IMR-90 (cell line): ENCODE data around the gene ABCC3. TPM values are rescaled to one million over a fixed set of nuclear protein-coding genes. Genes with fewer than 3 reads are reported as not detected.
A peak's percentile ranks its signal among the peaks of the same experiment; 100 is the strongest.

ENCODE experiments used
- ATAC-seq: fragments of 200-7000 bp; cut with Tn5 transposase; 2 replicates; pipeline ENCODE4 v1.9.1; 2020; ENCODE audit warnings: low read depth, mild to moderate bottlenecking, moderate library complexity
- BruUV-seq: library from RNA; stranded (reverse); fragments of 400-500 nt; replicated peaks from 2 replicates; lab custom pipeline; 2021; lab: Mats Ljungman, UMichigan
- CTCF ChIA-PET: fragments of 300-600 bp; formaldehyde crosslinking; extraction: SDS; loops from one replicate; lab custom pipeline; 2021; ENCODE audit warnings: antibody characterized with exemption; lab: Yijun Ruan, JAX
- POLR2A ChIA-PET: fragments of 300-600 bp; sonication (Branson Sonifier 250); formaldehyde crosslinking; loops from one replicate; lab custom pipeline; 2022; ENCODE audit warnings: antibody characterized with exemption; ENCODE audit not compliant: unreplicated experiment; lab: Charles Lee
- DNase-seq: peaks from one replicate; pipeline ENCODE4 v3.0.0; 2013
- H2AFZ ChIP-seq: replicated peaks from 2 replicates; pipeline ENCODE3; 2013; ENCODE audit warnings: low read length, mild to moderate bottlenecking; ENCODE audit not compliant: poor library complexity
- H2AK5ac ChIP-seq: 2 replicates; pipeline ENCODE4 v1.6.1; 2013; ENCODE audit warnings: low read depth, low read length, inconsistent platforms
- H2AK9ac ChIP-seq: replicated peaks from 2 replicates; pipeline ENCODE3; 2013; ENCODE audit warnings: mild to moderate bottlenecking, low read depth, low read length, moderate library complexity; ENCODE audit not compliant: poor library complexity
- H2BK120ac ChIP-seq: 2 replicates; pipeline ENCODE4 v1.6.1; 2013; ENCODE audit warnings: low read depth, low read length, inconsistent platforms
- H2BK15ac ChIP-seq: 3 replicates; pipeline ENCODE4 v1.6.1; 2013; ENCODE audit warnings: low read depth, low read length, inconsistent platforms
- H2BK20ac ChIP-seq: 2 replicates; pipeline ENCODE4 v1.6.1; 2013; ENCODE audit warnings: low read depth, mild to moderate bottlenecking, inconsistent platforms, low read length, moderate library complexity
- H2BK5ac ChIP-seq: 2 replicates; pipeline ENCODE4 v1.6.1; 2013; ENCODE audit warnings: mild to moderate bottlenecking, low read depth, low read length, inconsistent platforms; ENCODE audit not compliant: poor library complexity, severe bottlenecking
- H3K14ac ChIP-seq: replicated peaks from 2 replicates; pipeline ENCODE4 v1.6.1; 2013; ENCODE audit warnings: low read depth, low read length, inconsistent platforms
- H3K18ac ChIP-seq: 2 replicates; pipeline ENCODE4 v1.6.1; 2013; ENCODE audit warnings: low read depth, low read length, control low read depth
- H3K23ac ChIP-seq: 2 replicates; pipeline ENCODE4 v1.6.1; 2013; ENCODE audit warnings: low read depth, low read length, inconsistent platforms
- H3K27ac ChIP-seq: 2 replicates; pipeline ENCODE4 v1.5.1; 2013; ENCODE audit warnings: mild to moderate bottlenecking, control low read depth, low read length; ENCODE audit not compliant: insufficient read depth
- H3K27me3 ChIP-seq: 2 replicates; pipeline ENCODE4 v1.6.1; 2013; ENCODE audit warnings: low read length; ENCODE audit not compliant: control insufficient read depth, insufficient read depth
- H3K36me3 ChIP-seq: 2 replicates; pipeline ENCODE4 v1.6.1; 2013; ENCODE audit warnings: low read length, mixed read lengths; ENCODE audit not compliant: control insufficient read depth, insufficient read depth
- H3K4ac ChIP-seq: 2 replicates; pipeline ENCODE4 v1.6.1; 2013; ENCODE audit warnings: low read depth, low read length, inconsistent platforms
- H3K4me1 ChIP-seq: 2 replicates; pipeline ENCODE4 v1.6.1; 2013; ENCODE audit warnings: low read length, mixed read lengths; ENCODE audit not compliant: control insufficient read depth, insufficient read depth
- H3K4me2 ChIP-seq: 2 replicates; pipeline ENCODE4 v1.6.1; 2013; ENCODE audit warnings: low read depth, mild to moderate bottlenecking, control low read depth, low read length, moderate library complexity
- H3K4me3 ChIP-seq: 2 replicates; pipeline ENCODE4 v1.5.1; 2013; ENCODE audit warnings: low read depth, mild to moderate bottlenecking, control low read depth, low read length, moderate library complexity; ENCODE audit not compliant: insufficient read depth
- H3K56ac ChIP-seq: 2 replicates; pipeline ENCODE4 v1.6.1; 2013; ENCODE audit warnings: low read length, inconsistent platforms; ENCODE audit not compliant: insufficient read depth; ENCODE audit errors: extremely low read depth
- H3K79me1 ChIP-seq, 2 experiments: 2 replicates each; pipeline ENCODE4 v1.6.1; 2013; ENCODE audit warnings: low read length in 2 of 2, inconsistent platforms in 1 of 2, low read depth in 1 of 2
- H3K9ac ChIP-seq: 2 replicates; pipeline ENCODE4 v1.6.1; 2013; ENCODE audit warnings: low read depth, low read length, control low read depth
- H3K9me1 ChIP-seq: 2 replicates; pipeline ENCODE4 v1.6.1; 2013; ENCODE audit warnings: low read length, inconsistent platforms; ENCODE audit not compliant: insufficient read depth
- H3K9me3 ChIP-seq: 2 replicates; pipeline ENCODE4 v1.6.1; 2013; ENCODE audit warnings: low read length; ENCODE audit not compliant: control insufficient read depth, insufficient read depth
- H4K20me1 ChIP-seq: 2 replicates; pipeline ENCODE4 v1.6.1; 2013; ENCODE audit warnings: low read length, inconsistent platforms; ENCODE audit not compliant: insufficient read depth
- H4K5ac ChIP-seq: 2 replicates; pipeline ENCODE4 v1.6.1; 2013; ENCODE audit warnings: mild to moderate bottlenecking, low read depth, low read length, control low read depth
- H4K8ac ChIP-seq, 2 experiments: 2 replicates each; pipeline ENCODE4 v1.6.1; 2013; ENCODE audit warnings: low read depth in 2 of 2, low read length in 2 of 2, control low read depth in 1 of 2, inconsistent platforms in 1 of 2
- H4K91ac ChIP-seq: 2 replicates; pipeline ENCODE4 v1.6.1; 2013; ENCODE audit warnings: low read depth, low read length, inconsistent platforms; ENCODE audit not compliant: insufficient read depth
- BHLHE40 ChIP-seq: fragments of 150-350 bp; IDR thresholded peaks from 2 replicates; pipeline ENCODE4 v1.6.1; 2016; ENCODE audit warnings: mild to moderate bottlenecking, low read depth, low read length
- CTCF ChIP-seq: conservative IDR thresholded peaks from 2 replicates; pipeline ENCODE4 v1.5.1; 2012; ENCODE audit warnings: mild to moderate bottlenecking, low read depth, low read length, improper control_type of control experiment
- MAZ ChIP-seq: IDR thresholded peaks from 2 replicates; pipeline ENCODE4 v1.6.1; 2012; ENCODE audit warnings: low read depth, mild to moderate bottlenecking, low read length, improper control_type of control experiment, moderate library complexity, borderline replicate concordance
- NFE2L2 ChIP-seq: fragments of 150-350 bp; IDR thresholded peaks from 2 replicates; pipeline ENCODE4 v1.6.1; 2016; ENCODE audit warnings: low read depth, mild to moderate bottlenecking, low read length
- POLR2A ChIP-seq: IDR thresholded peaks from 2 replicates; pipeline ENCODE4 v1.6.1; 2012; ENCODE audit warnings: mild to moderate bottlenecking, low read depth, low read length
- RAD21 ChIP-seq: IDR thresholded peaks from 2 replicates; pipeline ENCODE4 v1.6.1; 2012; ENCODE audit warnings: low read length, improper control_type of control experiment
- RCOR1 ChIP-seq: IDR thresholded peaks from 2 replicates; pipeline ENCODE4 v1.6.1; 2012; ENCODE audit warnings: mild to moderate bottlenecking, low read length, improper control_type of control experiment; ENCODE audit not compliant: insufficient replicate concordance
- RFX5 ChIP-seq: IDR thresholded peaks from 2 replicates; pipeline ENCODE4 v1.8.0; 2012; ENCODE audit warnings: low read depth, mild to moderate bottlenecking, low read length, moderate library complexity
- SMC3 ChIP-seq: fragments of 150-350 bp; IDR thresholded peaks from 2 replicates; pipeline ENCODE4 v1.6.1; 2016; ENCODE audit warnings: low read depth, mild to moderate bottlenecking, antibody characterized with exemption, low read length, moderate library complexity
- USF2 ChIP-seq: fragments of 150-350 bp; IDR thresholded peaks from 2 replicates; pipeline ENCODE4 v1.6.1; 2017; ENCODE audit warnings: mild to moderate bottlenecking, antibody characterized with exemption, low read length, low read depth
- WGBS, 2 experiments: methylation state at CpG; one replicate each; pipeline versions ENCODE4 v1.1.5 to v1.1.7; 2013; ENCODE audit warnings: missing lambda C conversion rate in 2 of 2; ENCODE audit not compliant: insufficient read length in 1 of 2; ENCODE audit errors: extremely low coverage in 2 of 2; 5-methylcytosine and 5-hydroxymethylcytosine counted together
- dilution Hi-C: fragments of 300-500 bp; cut with HindIII; formaldehyde crosslinking; loops from one replicate; pipeline ENCODE4 v1.14.3; 2018; ENCODE audit warnings: low sequenced_read_pairs; ENCODE audit not compliant: unreplicated experiment
- in situ Hi-C: fragments of 300-500 bp; cut with MboI; formaldehyde crosslinking; loops from 3 replicates; pipeline ENCODE4 v1.14.3; 2019; ENCODE audit warnings: low sequenced_read_pairs, inconsistent platforms, mixed read lengths
- intact Hi-C: fragments of 100-400 bp; cut with micrococcal nuclease; formaldehyde crosslinking; loops from 2 replicates; pipeline ENCODE4 v1.10.0; 2022
- polyA plus RNA-seq, 3 experiments: library from polyadenylated mRNA; depleted of rRNA; stranded (reverse); fragments of >200 nt; gene quantifications; 2 replicates each; pipeline ENCODE4 v1.2.3, GENCODE V29; 2012; ENCODE audit warnings: low replicate concordance in 1 of 3
- total RNA-seq: library from RNA; depleted of rRNA; stranded (reverse); fragments of >200 nt; gene quantifications from 2 replicates; pipeline ENCODE4 v1.2.3, GENCODE V29; 2012

The ABCC3 gene
- total and polyA plus RNA-seq, 2 of the 4 experiments (the other 2 are of a cell fraction): 3.2 to 6.6 TPM

GRCh38 chr17:50641357-50641756 lies 6.7 kb downstream of the ABCC3 start:
- Histone ChIP-seq H2AK9ac (peak overlapping the region; percentile 83), H3K18ac (peak overlapping the region; percentile 37), H3K4me3 (no peak overlapping the region), H2BK15ac (peak overlapping the region; percentile 97), H3K23ac (peak overlapping the region; percentile 72; the same call in 1 of the 2 replicates), H3K27me3 (no peaks in the 10 kb centered on the region), H3K9me1 (peaks cover 52% of the 10 kb centered on the region), H3K56ac (no peak overlapping the region; the same call in 1 of the 2 replicates), H3K27ac (peak overlapping the region; percentile 15), H3K36me3 (no peaks in the 10 kb centered on the region), H2AFZ (peak overlapping the region; percentile 71), H2BK120ac (peak overlapping the region; percentile 73), H4K5ac (peak overlapping the region; percentile 31), H4K8ac (peak overlapping the region; percentile 76 to 95), H2BK5ac (peak overlapping the region; percentile 80), H4K20me1 (peaks cover 11% of the 10 kb centered on the region), H3K14ac (peak overlapping the region; percentile 48), H3K4me1 (peaks cover 32% of the 10 kb centered on the region), H3K4ac (peak overlapping the region; percentile 89), H2AK5ac (peak overlapping the region; percentile 97), H2BK20ac (peak overlapping the region; percentile 85), H3K9ac (no peak overlapping the region), H3K9me3 (no peaks in the 10 kb centered on the region), H3K79me1 (peaks cover 20 to 58% of the 10 kb centered on the region in 2 experiments; a peak in 3 of 4 replicates), H4K91ac (peak overlapping the region; percentile 40), H3K4me2 (no peak overlapping the region)
- dilution Hi-C loops: no loop called here
- no CpG with 5 or more reads among the region's 3 CpGs for WGBS, 2 experiments
- no peak for ATAC-seq
- TF ChIP-seq USF2 (no peak), CTCF (no peak), RCOR1 (no peak), SMC3 (no peak), NFE2L2 (no peak), MAZ (no peak), POLR2A (no peak), BHLHE40 (no peak), RAD21 (no peak), RFX5 (no peak)
- no TSS peak for BruUV-seq
- intact Hi-C loops: no loop called here
- in situ Hi-C loops: no loop called here
- ChIA-PET CTCF (interaction anchor here (1.0 to 1.4 kb wide), 3 partner anchors 10 to 54 kb away, joined by 3 to 6 read pairs (median 4); no protein-coding TSS in a partner anchor), POLR2A (no interaction called here)
- DNase-seq: no peak
